GM23338 (cell line): ENCODE measurements around the gene CCDC24. TPM values are rescaled to one million over a fixed set of nuclear protein-coding genes. Genes with fewer than 3 reads are reported as not detected.

ENCODE experiments used
- ATAC-seq: fragments of 200-7000 bp; cut with Tn5 transposase; 3 replicates; pipeline ENCODE4 v1.9.1; 2020
- DNase-seq: peaks from one replicate; pipeline ENCODE4 v3.0.0-alpha.2; 2015; ENCODE audit warnings: low spot score
- H2AFZ ChIP-seq: fragments of 200-600 bp; sonication (generic); 2 replicates; pipeline ENCODE4 v1.8.0; 2016; ENCODE audit warnings: antibody characterized with exemption, mild to moderate bottlenecking, moderate library complexity
- H3F3A ChIP-seq: fragments of 200-600 bp; sonication (generic); replicated peaks from 2 replicates; pipeline ENCODE4 v1.8.0; 2017; ENCODE audit warnings: antibody characterized with exemption, mixed run types, low read depth
- H3K27ac ChIP-seq: fragments of 200-600 bp; sonication (generic); 2 replicates; pipeline ENCODE4 v1.6.1; 2016; ENCODE audit warnings: low read depth
- H3K27me3 ChIP-seq: fragments of 200-600 bp; sonication (generic); 2 replicates; pipeline ENCODE4 v1.8.0; 2016; ENCODE audit warnings: mild to moderate bottlenecking, mixed run types, moderate library complexity; ENCODE audit not compliant: insufficient read depth
- H3K36me3 ChIP-seq: fragments of 200-600 bp; sonication (generic); 2 replicates; pipeline ENCODE4 v1.8.0; 2016; ENCODE audit warnings: mild to moderate bottlenecking; ENCODE audit not compliant: insufficient read depth
- H3K4me1 ChIP-seq: fragments of 200-600 bp; sonication (generic); 2 replicates; pipeline ENCODE4 v1.8.0; 2016; ENCODE audit warnings: mild to moderate bottlenecking, moderate library complexity; ENCODE audit not compliant: insufficient read depth
- H3K4me2 ChIP-seq: fragments of 200-600 bp; sonication (generic); 2 replicates; pipeline ENCODE4 v1.7.1; 2017; ENCODE audit warnings: mixed run types
- H3K4me3 ChIP-seq: fragments of 200-600 bp; sonication (generic); 2 replicates; pipeline ENCODE4 v1.6.1; 2016; ENCODE audit warnings: mixed run types
- H3K79me2 ChIP-seq: fragments of 200-600 bp; sonication (generic); replicated peaks from 2 replicates; pipeline ENCODE4 v1.8.0; 2017; ENCODE audit warnings: mild to moderate bottlenecking; ENCODE audit not compliant: insufficient read depth
- H3K9me2 ChIP-seq: fragments of 200-600 bp; sonication (generic); 2 replicates; pipeline ENCODE4 v1.8.0; 2017; ENCODE audit not compliant: insufficient read depth
- H4K20me1 ChIP-seq: fragments of 200-600 bp; sonication (generic); replicated peaks from 2 replicates; pipeline ENCODE4 v1.8.0; 2017; ENCODE audit warnings: mild to moderate bottlenecking; ENCODE audit not compliant: insufficient read depth
- H3K27ac Mint-ChIP-seq: 2 replicates; pipeline ENCODE4 v1.8.0; 2020; ENCODE audit warnings: inconsistent platforms, mild to moderate bottlenecking, moderate library complexity, mixed read lengths
- H3K27me3 Mint-ChIP-seq: 3 replicates; pipeline ENCODE4 v1.8.0; 2022; ENCODE audit warnings: low read depth, mild to moderate bottlenecking, moderate library complexity, mixed read lengths, inconsistent platforms; ENCODE audit not compliant: insufficient read depth, poor library complexity
- H3K36me3 Mint-ChIP-seq: 3 replicates; pipeline ENCODE4 v1.8.0; 2021; ENCODE audit warnings: low read depth, mild to moderate bottlenecking, inconsistent platforms, moderate library complexity, mixed read lengths
- H3K4me1 Mint-ChIP-seq: 3 replicates; pipeline ENCODE4 v1.8.0; 2020; ENCODE audit warnings: mild to moderate bottlenecking, inconsistent platforms, mixed read lengths
- H3K4me3 Mint-ChIP-seq: 3 replicates; pipeline ENCODE4 v1.8.0; 2021; ENCODE audit warnings: moderate library complexity, mild to moderate bottlenecking, inconsistent platforms, mixed read lengths
- H3K9me3 Mint-ChIP-seq: 3 replicates; pipeline ENCODE4 v1.8.0; 2020; ENCODE audit warnings: moderate library complexity, mild to moderate bottlenecking, inconsistent platforms, mixed read lengths
- CREB1 ChIP-seq: fragments of 250-450 bp; sonication (Bioruptor Pico); IDR thresholded peaks from 2 replicates; pipeline ENCODE4 v1.5.0; 2020; ENCODE audit warnings: low read depth, mild to moderate bottlenecking, moderate library complexity
- EZH2 ChIP-seq: fragments of 200-600 bp; sonication (generic); IDR thresholded peaks from one replicate; pipeline ENCODE4 v1.8.0; 2017; ENCODE audit warnings: antibody characterized with exemption, mild to moderate bottlenecking, low read depth; ENCODE audit not compliant: unreplicated experiment
- EZH2phosphoT487 ChIP-seq: fragments of 200-600 bp; sonication (generic); IDR thresholded peaks from one replicate; pipeline ENCODE4 v1.8.1; 2018; ENCODE audit warnings: antibody characterized with exemption; ENCODE audit not compliant: unreplicated experiment
- JUNB ChIP-seq: IDR thresholded peaks from one replicate; pipeline ENCODE4 v1.6.1; 2016; ENCODE audit warnings: antibody characterized with exemption; ENCODE audit not compliant: unreplicated experiment
- NANOG ChIP-seq: IDR thresholded peaks from 2 replicates; pipeline ENCODE4 v1.6.1; 2016; ENCODE audit warnings: antibody characterized with exemption, borderline replicate concordance
- STAT1 ChIP-seq: IDR thresholded peaks from one replicate; pipeline ENCODE4 v1.6.1; 2016; ENCODE audit warnings: antibody characterized with exemption; ENCODE audit not compliant: unreplicated experiment
- polyA plus RNA-seq: library from polyadenylated mRNA; unstranded; fragments of >200 nt; fragmentation: Nextera tagmentation; extraction: Ambion mirVana; gene quantifications from 2 replicates; pipeline ENCODE4 v1.2.1, GENCODE V29; 2016
- total RNA-seq: library from RNA; depleted of rRNA; stranded (reverse); fragments of >200 nt; shearing (Covaris generic); gene quantifications from 2 replicates; pipeline ENCODE4 v1.2.3, GENCODE V29; 2014
- TF ChIP-seq, protein P1 (sequence below): IDR thresholded peaks from one replicate; pipeline ENCODE4 v1.6.1; 2018; ENCODE audit warnings: antibody characterized with exemption; ENCODE audit not compliant: unreplicated experiment
- TF ChIP-seq, protein P2 (sequence below): IDR thresholded peaks from 2 replicates; pipeline ENCODE4 v1.6.1; 2016; ENCODE audit warnings: antibody characterized with exemption
- TF ChIP-seq, protein P3 (sequence below), 2 experiments: fragments of 200-600 bp in 1 of 2; sonication (generic) in 1 of 2; conservative IDR thresholded peaks; 2 replicates each; pipeline versions ENCODE4 v1.5.1 to v1.6.1; 2016 to 2017; ENCODE audit warnings: antibody characterized with exemption in 2 of 2, low read depth in 2 of 2, mild to moderate bottlenecking in 2 of 2, moderate library complexity in 1 of 2

CCDC24 gene
- total and polyA plus RNA-seq, 2 experiments from 2014 or later: 8.3 to 17.2 TPM

DNA sequence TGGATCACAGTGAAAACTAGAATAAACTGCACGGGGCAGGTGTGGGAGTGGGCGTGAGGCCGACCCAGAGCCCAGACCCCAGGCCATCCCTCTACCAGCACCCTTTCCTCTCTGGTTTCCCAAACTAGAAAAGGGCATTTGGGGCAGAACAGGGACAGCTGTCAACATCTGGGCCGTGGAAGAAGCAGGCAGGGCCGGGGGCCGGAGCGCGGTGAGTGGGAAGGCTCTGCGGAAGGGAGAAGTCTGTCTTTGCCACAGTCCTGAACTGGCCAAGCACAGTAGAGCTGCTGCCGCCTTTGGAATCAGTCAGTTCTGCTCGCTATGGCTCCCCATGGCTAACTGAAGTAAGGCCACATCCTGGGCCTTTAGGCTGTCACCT is 6.6 kb downstream of the CCDC24 start (continued):
- TF ChIP-seq, protein P1, sequence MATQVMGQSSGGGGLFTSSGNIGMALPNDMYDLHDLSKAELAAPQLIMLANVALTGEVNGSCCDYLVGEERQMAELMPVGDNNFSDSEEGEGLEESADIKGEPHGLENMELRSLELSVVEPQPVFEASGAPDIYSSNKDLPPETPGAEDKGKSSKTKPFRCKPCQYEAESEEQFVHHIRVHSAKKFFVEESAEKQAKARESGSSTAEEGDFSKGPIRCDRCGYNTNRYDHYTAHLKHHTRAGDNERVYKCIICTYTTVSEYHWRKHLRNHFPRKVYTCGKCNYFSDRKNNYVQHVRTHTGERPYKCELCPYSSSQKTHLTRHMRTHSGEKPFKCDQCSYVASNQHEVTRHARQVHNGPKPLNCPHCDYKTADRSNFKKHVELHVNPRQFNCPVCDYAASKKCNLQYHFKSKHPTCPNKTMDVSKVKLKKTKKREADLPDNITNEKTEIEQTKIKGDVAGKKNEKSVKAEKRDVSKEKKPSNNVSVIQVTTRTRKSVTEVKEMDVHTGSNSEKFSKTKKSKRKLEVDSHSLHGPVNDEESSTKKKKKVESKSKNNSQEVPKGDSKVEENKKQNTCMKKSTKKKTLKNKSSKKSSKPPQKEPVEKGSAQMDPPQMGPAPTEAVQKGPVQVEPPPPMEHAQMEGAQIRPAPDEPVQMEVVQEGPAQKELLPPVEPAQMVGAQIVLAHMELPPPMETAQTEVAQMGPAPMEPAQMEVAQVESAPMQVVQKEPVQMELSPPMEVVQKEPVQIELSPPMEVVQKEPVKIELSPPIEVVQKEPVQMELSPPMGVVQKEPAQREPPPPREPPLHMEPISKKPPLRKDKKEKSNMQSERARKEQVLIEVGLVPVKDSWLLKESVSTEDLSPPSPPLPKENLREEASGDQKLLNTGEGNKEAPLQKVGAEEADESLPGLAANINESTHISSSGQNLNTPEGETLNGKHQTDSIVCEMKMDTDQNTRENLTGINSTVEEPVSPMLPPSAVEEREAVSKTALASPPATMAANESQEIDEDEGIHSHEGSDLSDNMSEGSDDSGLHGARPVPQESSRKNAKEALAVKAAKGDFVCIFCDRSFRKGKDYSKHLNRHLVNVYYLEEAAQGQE: no peak

- ATAC-seq (no peak), DNase-seq (no peak)
- H3K36me3 ChIP-seq: peaks cover 10% of the 10 kb centered on the region; the same call in 1 of the 2 replicates
- H3K4me3 ChIP-seq: no peak overlapping the region
- no peak overlapping the region for H3K4me2 ChIP-seq
- no peak for TF ChIP-seq JUNB
- TF ChIP-seq EZH2: no peak
- TF ChIP-seq EZH2phosphoT487: no peak
- TF ChIP-seq CREB1 (CRISPR knock-in tag): no peak
- no peak for TF ChIP-seq NANOG
- no peak for TF ChIP-seq STAT1
- TF ChIP-seq, protein P2, sequence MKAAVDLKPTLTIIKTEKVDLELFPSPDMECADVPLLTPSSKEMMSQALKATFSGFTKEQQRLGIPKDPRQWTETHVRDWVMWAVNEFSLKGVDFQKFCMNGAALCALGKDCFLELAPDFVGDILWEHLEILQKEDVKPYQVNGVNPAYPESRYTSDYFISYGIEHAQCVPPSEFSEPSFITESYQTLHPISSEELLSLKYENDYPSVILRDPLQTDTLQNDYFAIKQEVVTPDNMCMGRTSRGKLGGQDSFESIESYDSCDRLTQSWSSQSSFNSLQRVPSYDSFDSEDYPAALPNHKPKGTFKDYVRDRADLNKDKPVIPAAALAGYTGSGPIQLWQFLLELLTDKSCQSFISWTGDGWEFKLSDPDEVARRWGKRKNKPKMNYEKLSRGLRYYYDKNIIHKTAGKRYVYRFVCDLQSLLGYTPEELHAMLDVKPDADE: no peak
- TF ChIP-seq, protein P3, sequence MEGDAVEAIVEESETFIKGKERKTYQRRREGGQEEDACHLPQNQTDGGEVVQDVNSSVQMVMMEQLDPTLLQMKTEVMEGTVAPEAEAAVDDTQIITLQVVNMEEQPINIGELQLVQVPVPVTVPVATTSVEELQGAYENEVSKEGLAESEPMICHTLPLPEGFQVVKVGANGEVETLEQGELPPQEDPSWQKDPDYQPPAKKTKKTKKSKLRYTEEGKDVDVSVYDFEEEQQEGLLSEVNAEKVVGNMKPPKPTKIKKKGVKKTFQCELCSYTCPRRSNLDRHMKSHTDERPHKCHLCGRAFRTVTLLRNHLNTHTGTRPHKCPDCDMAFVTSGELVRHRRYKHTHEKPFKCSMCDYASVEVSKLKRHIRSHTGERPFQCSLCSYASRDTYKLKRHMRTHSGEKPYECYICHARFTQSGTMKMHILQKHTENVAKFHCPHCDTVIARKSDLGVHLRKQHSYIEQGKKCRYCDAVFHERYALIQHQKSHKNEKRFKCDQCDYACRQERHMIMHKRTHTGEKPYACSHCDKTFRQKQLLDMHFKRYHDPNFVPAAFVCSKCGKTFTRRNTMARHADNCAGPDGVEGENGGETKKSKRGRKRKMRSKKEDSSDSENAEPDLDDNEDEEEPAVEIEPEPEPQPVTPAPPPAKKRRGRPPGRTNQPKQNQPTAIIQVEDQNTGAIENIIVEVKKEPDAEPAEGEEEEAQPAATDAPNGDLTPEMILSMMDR (conservative IDR thresholded peaks at IDR 0.05; ENCODE audit: low read depth in 2 of 2): no peak
- no peak overlapping the region for H3K4me3 Mint-ChIP-seq
- no peaks in the 10 kb centered on the region for H3K9me3 Mint-ChIP-seq
- peaks cover 3% of the 10 kb centered on the region; the same call in 1 of the 2 replicates for H3F3A ChIP-seq
- peaks cover 12% of the 10 kb centered on the region for H3K27me3 Mint-ChIP-seq
- H3K36me3 Mint-ChIP-seq: peaks cover 52% of the 10 kb centered on the region
- H4K20me1 ChIP-seq: no peaks in the 10 kb centered on the region; the same call in 1 of the 2 replicates
- H3K9me2 ChIP-seq: no peaks in the 10 kb centered on the region
- no peak overlapping the region for H3K27ac ChIP-seq
- 0 out of 2 replicates have a peak, but pooled peaks cover 2% of the 10 kb centered on the region for H3K4me1 ChIP-seq
- no peak overlapping the region for H2AFZ ChIP-seq
- H3K4me1 Mint-ChIP-seq: peaks cover 20% of the 10 kb centered on the region
- no peaks in the 10 kb centered on the region for H3K27me3 ChIP-seq
- H3K79me2 ChIP-seq: no peaks in the 10 kb centered on the region
- no peak overlapping the region for H3K27ac Mint-ChIP-seq
Observed at GRCh38 chr1:43999455-43999854, 8.1 kb downstream of the CCDC24 start.
